ENCODE data around the gene GPD1. TPM values are rescaled to one million over a fixed set of nuclear protein-coding genes. Genes with fewer than 3 reads are reported as not detected.
"Not testable (repeated sequence)": the region's sequence is repeated elsewhere in the genome, so short reads cannot be mapped to it uniquely, and the experiment has no call there.

Gene GPD1
- total RNA-seq, 6 experiments from 2014 or later = 43.6 to 210 (median 110) TPM

DNA sequence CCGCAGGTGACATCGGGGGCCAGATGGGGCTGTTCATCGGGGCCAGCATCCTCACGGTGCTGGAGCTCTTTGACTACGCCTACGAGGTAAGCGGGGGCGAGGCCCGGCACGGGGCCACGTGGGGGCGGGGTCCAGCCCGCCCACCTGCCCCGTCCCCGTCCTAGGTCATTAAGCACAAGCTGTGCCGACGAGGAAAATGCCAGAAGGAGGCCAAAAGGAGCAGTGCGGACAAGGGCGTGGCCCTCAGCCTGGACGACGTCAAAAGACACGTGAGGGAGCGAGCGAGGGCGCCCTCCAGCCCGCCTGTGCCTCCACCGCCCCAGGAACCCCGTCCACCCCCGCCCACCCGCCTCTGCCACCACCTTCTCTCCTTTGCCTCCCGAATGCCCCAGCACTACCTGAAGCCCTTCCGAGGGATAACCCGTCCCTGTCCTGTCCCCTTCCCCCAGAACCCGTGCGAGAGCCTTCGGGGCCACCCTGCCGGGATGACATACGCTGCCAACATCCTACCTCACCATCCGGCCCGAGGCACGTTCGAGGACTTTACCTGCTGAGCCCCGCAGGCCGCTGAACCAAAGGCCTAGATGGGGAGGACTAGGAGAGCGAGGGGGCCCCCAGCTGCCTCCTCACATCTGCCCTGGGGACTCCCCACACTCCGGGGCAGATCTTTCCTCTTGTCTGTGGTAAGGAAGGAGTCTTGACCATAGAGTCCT is 22.6 kb upstream of the GPD1 start:
- DNase-seq (peak in 1 of 3 donors; percentile 47), ATAC-seq (no peak)
- Histone ChIP-seq H3K9me3 (no peaks in the 10 kb centered on the region), H3K36me3 (no peaks in the 10 kb centered on the region), H3K4me1 (peaks cover 0 to 12% (median 2%) of the 10 kb centered on the region in 4 donors), H3K4me3 (no peak overlapping the region), H3K27ac (no peak overlapping the region), H3K27me3 (no peaks in the 10 kb centered on the region)
- WGBS (ENCODE audit: insufficient coverage, low coverage, low lambda C conversion rate, missing lambda C conversion rate) = 30% methylated on average over 4 of the region's 46 CpGs
- intact Hi-C loops (cut with DNase I) = no loop called here
- TF ChIP-seq, protein P1, sequence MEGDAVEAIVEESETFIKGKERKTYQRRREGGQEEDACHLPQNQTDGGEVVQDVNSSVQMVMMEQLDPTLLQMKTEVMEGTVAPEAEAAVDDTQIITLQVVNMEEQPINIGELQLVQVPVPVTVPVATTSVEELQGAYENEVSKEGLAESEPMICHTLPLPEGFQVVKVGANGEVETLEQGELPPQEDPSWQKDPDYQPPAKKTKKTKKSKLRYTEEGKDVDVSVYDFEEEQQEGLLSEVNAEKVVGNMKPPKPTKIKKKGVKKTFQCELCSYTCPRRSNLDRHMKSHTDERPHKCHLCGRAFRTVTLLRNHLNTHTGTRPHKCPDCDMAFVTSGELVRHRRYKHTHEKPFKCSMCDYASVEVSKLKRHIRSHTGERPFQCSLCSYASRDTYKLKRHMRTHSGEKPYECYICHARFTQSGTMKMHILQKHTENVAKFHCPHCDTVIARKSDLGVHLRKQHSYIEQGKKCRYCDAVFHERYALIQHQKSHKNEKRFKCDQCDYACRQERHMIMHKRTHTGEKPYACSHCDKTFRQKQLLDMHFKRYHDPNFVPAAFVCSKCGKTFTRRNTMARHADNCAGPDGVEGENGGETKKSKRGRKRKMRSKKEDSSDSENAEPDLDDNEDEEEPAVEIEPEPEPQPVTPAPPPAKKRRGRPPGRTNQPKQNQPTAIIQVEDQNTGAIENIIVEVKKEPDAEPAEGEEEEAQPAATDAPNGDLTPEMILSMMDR (IDR thresholded peaks at IDR 0.05) = no peak
- TF ChIP-seq POLR2A (IDR thresholded peaks at IDR 0.05) = no peak

DNA sequence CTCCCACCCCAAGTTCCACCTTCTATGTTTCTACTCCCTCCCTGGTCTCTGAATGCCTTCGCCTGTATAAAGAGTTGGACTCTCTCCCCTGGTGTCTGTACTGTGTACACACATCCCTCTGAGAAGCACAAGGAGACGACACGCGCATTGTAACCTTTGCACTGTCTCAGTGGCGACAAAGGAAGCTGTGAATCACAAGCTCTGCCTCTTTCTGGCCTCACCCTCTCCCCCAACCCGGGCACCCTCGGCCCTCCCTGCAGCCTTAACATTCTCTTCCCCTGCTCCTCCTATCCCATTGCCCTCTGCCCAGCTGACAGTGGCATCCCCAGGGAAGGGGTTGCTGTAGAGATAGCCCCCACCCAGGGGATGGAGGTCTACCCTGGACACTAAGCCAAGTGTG is 21.2 kb upstream of the GPD1 start:
- intact Hi-C loops (cut with DNase I) = no loop called here
- ATAC-seq = peak in 1 of 4 donors; percentile 28
- WGBS (ENCODE audit: insufficient coverage, low coverage, low lambda C conversion rate, missing lambda C conversion rate) = 37% methylated on average over 7 of the region's 7 CpGs
- peaks cover 0 to 12% (median 2%) of the 10 kb centered on the region in 4 donors for H3K4me1 ChIP-seq
- TF ChIP-seq, protein P1 (IDR thresholded peaks at IDR 0.05) = no peak
- TF ChIP-seq POLR2A (IDR thresholded peaks at IDR 0.05) = no peak
- H3K27ac ChIP-seq = no peak overlapping the region
- peak in 1 of 3 donors; percentile 36 for DNase-seq
- H3K4me3 ChIP-seq = no peak overlapping the region
- peaks cover 0 to 8% (median 4%) of the 10 kb centered on the region in 4 donors for H3K36me3 ChIP-seq
- no peaks in the 10 kb centered on the region for H3K27me3 ChIP-seq
- no peaks in the 10 kb centered on the region for H3K9me3 ChIP-seq

DNA sequence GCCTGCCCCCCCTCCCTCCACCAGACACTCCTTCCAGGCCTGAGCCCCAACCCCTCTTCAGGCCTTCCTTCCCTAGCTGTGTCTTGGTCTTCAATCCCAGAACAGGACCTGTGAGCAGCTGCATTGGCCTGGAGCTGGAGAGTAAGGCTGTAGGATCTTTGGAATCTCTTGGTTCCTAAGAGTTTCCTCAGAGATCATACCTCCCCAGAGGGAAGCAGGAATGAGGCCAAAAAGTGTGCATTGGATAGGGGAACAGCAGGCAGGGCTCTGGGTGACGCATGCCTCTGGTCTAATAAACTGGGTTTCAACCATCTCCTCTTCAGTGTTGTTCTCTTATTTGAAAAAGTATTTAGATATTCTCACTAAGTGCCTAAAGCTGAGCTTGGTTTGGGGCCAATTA is 20.5 kb upstream of the GPD1 start:
- Histone ChIP-seq H3K4me1 (peaks cover 0 to 12% (median 2%) of the 10 kb centered on the region in 4 donors), H3K36me3 (peaks cover 0 to 15% (median 6%) of the 10 kb centered on the region in 4 donors), H3K27ac (no peak overlapping the region), H3K27me3 (no peaks in the 10 kb centered on the region), H3K9me3 (no peaks in the 10 kb centered on the region), H3K4me3 (no peak overlapping the region)
- ATAC-seq = no peak
- TF ChIP-seq, protein P1 (IDR thresholded peaks at IDR 0.05) = no peak
- TF ChIP-seq POLR2A (IDR thresholded peaks at IDR 0.05) = no peak
- intact Hi-C loops (cut with DNase I) = no loop called here
- DNase-seq = peak in 1 of 3 donors; percentile 10
- WGBS (ENCODE audit: insufficient coverage, low coverage, low lambda C conversion rate, missing lambda C conversion rate) = 77% methylated on average over 1 of the region's 1 CpG

DNA sequence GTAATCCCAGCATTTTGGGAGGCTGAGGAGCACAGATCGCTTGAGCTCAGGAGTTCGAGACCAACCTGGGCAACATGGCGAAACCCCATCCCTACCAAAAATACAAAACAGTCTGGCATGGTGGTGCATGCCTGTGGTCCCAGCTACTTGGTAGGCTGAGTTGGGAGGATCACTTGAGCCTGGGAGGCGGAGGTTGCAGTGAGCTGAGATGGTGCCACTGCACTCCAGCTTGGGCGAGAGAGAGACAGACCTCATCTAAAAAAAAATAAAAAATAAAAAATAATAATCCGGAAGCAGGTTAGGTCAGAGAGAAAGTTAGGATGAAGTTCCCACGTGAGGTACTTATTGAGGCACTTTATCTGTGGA is 19.4 kb upstream of the GPD1 start:
- H3K9me3 ChIP-seq; intact Hi-C loops (cut with DNase I); H3K27me3 ChIP-seq; ATAC-seq: not testable (repeated sequence)
- H3K4me3 ChIP-seq = peak overlapping the region; percentile 92 to 97 (median 97)
- peaks cover 0 to 12% (median 2%) of the 10 kb centered on the region in 4 donors for H3K4me1 ChIP-seq
- peak in 1 of 3 donors; percentile 15 for DNase-seq
- 45% methylated on average over 7 of the region's 7 CpGs for WGBS (ENCODE audit: insufficient coverage, low coverage, low lambda C conversion rate, missing lambda C conversion rate)
- H3K36me3 ChIP-seq = peaks cover 0 to 26% (median 11%) of the 10 kb centered on the region in 4 donors
- H3K27ac ChIP-seq = peak overlapping the region; percentile 81 to 90 (median 90)

Measured in right lobe of liver (tissue), 6 donors.